ENCODE data around the gene ZFP64. TPM values are rescaled to one million over a fixed set of nuclear protein-coding genes. Genes with fewer than 3 reads are reported as not detected.
"Not testable (repeated sequence)": the region's sequence is repeated elsewhere in the genome, so short reads cannot be mapped to it uniquely, and the experiment has no call there.

Gene ZFP64
- total RNA-seq, 2 donors from 2014 or later: 6.3 to 10.4 TPM

DNA sequence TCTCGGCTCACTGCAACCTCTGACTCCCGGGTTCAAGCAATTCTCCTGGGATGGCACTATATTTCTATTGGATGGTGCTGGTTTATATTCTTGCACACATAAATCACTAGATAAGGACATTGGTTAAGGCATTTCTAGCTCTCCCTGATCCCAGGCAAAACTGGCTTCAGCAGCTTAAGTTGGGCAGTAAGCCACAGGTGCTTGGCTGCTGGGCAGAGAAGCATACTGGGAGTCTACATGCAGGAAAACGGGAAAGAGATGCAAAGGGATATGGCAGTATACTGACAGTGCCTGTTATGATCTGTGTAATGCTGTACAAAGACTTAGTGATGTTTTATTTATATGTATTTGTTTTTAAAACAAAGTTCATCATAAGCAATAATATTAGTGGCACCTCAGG is 33.3 kb upstream of the ZFP64 start:
- H3K9me3 ChIP-seq: peaks cover 0 to 8% (median 0%) of the 10 kb centered on the region in 3 donors
- no peaks in the 10 kb centered on the region for H3K36me3 ChIP-seq (replicated peaks in 1 of 2; ENCODE audit: insufficient read depth in 1 of 2, low read depth in 2 of 2)
- WGBS, 2 donors: 27 to 35% methylated on average over 3 of the region's 3 CpGs
- H3K27me3 ChIP-seq: no peaks in the 10 kb centered on the region
- DNase-seq: no peak
- H3K4me3 ChIP-seq: no peak overlapping the region
- H3K27ac ChIP-seq: no peak overlapping the region
- no peaks in the 10 kb centered on the region for H3K4me1 ChIP-seq
- ATAC-seq: no peak
- intact Hi-C loops (cut with DNase I): no loop called here
- TF ChIP-seq, protein P1, sequence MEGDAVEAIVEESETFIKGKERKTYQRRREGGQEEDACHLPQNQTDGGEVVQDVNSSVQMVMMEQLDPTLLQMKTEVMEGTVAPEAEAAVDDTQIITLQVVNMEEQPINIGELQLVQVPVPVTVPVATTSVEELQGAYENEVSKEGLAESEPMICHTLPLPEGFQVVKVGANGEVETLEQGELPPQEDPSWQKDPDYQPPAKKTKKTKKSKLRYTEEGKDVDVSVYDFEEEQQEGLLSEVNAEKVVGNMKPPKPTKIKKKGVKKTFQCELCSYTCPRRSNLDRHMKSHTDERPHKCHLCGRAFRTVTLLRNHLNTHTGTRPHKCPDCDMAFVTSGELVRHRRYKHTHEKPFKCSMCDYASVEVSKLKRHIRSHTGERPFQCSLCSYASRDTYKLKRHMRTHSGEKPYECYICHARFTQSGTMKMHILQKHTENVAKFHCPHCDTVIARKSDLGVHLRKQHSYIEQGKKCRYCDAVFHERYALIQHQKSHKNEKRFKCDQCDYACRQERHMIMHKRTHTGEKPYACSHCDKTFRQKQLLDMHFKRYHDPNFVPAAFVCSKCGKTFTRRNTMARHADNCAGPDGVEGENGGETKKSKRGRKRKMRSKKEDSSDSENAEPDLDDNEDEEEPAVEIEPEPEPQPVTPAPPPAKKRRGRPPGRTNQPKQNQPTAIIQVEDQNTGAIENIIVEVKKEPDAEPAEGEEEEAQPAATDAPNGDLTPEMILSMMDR (IDR thresholded peaks at IDR 0.05): no peak
- no peak for TF ChIP-seq POLR2A (IDR thresholded peaks at IDR 0.05)

GRCh38 chr20:52221362-52221761 is 29.8 kb upstream of the ZFP64 start:
- intact Hi-C loops (cut with DNase I); H3K4me3 ChIP-seq: not testable (repeated sequence)
- 78 to 98% methylated on average over 4 of the region's 4 CpGs for WGBS, 2 donors

DNA sequence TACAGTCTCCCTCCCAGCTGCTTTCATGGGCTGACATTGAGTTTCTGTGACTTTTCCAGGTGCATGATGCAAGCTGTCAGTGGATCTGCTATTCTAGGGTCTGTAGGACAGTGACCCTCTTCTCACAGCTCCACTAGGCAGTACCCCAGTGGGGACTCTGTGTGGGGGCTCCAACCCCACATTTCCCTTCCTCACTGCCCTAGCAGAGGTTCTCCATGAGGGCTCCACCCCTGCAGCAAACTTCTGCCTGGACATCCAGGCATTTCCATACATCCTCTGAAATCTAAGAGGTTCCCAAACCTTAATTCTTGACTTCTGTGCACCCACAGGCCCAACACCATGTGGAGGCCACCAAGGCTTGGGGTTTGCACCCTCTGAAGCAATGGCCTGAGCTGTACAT is 29.3 kb upstream of the ZFP64 start:
- H3K4me1 ChIP-seq; ATAC-seq; H3K36me3 ChIP-seq (replicated peaks in 1 of 2; ENCODE audit: insufficient read depth in 1 of 2, low read depth in 2 of 2); intact Hi-C loops (cut with DNase I); DNase-seq; H3K27me3 ChIP-seq; H3K9me3 ChIP-seq; H3K4me3 ChIP-seq; H3K27ac ChIP-seq: not testable (repeated sequence)

More at GRCh38 chr20:52221362-52221761, 29.8 kb upstream of the ZFP64 start:
- H3K4me1 ChIP-seq; H3K9me3 ChIP-seq; H3K27ac ChIP-seq; H3K36me3 ChIP-seq (replicated peaks in 1 of 2; ENCODE audit: insufficient read depth in 1 of 2, low read depth in 2 of 2); H3K27me3 ChIP-seq; ATAC-seq; DNase-seq: not testable (repeated sequence)

DNA sequence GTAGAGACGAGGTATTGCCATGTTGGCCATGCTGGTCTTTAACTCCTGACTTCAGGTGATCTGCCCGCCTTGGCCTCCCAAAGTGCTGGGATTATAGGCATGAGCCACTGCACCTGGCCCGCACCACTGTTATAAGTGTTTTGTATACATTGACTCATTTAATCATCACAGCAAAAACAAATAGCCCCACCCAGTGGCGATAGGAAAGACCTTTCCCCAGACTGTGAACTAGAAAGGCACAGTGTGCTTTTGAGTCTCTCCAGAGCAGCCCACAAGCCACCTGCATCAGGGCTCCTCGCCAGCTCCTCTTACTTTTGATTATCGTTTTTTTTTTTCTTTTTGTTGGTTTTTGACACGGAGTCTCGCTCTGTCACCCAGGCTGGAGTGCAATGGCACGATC is 27.9 kb upstream of the ZFP64 start:
- WGBS, 2 donors: 63 to 70% methylated on average over 9 of the region's 9 CpGs
- ATAC-seq: no peak
- DNase-seq: no peak
- TF ChIP-seq, protein P1 (IDR thresholded peaks at IDR 0.05): no peak
- no peak for TF ChIP-seq POLR2A (IDR thresholded peaks at IDR 0.05)
- Histone ChIP-seq H3K27ac (no peak overlapping the region), H3K4me3 (no peak overlapping the region), H3K36me3 (replicated peaks in 1 of 2; ENCODE audit: insufficient read depth in 1 of 2, low read depth in 2 of 2) (no peaks in the 10 kb centered on the region), H3K9me3 (peaks cover 0 to 8% (median 0%) of the 10 kb centered on the region in 3 donors), H3K27me3 (no peaks in the 10 kb centered on the region), H3K4me1 (no peaks in the 10 kb centered on the region)
- intact Hi-C loops (cut with DNase I): no loop called here

DNA sequence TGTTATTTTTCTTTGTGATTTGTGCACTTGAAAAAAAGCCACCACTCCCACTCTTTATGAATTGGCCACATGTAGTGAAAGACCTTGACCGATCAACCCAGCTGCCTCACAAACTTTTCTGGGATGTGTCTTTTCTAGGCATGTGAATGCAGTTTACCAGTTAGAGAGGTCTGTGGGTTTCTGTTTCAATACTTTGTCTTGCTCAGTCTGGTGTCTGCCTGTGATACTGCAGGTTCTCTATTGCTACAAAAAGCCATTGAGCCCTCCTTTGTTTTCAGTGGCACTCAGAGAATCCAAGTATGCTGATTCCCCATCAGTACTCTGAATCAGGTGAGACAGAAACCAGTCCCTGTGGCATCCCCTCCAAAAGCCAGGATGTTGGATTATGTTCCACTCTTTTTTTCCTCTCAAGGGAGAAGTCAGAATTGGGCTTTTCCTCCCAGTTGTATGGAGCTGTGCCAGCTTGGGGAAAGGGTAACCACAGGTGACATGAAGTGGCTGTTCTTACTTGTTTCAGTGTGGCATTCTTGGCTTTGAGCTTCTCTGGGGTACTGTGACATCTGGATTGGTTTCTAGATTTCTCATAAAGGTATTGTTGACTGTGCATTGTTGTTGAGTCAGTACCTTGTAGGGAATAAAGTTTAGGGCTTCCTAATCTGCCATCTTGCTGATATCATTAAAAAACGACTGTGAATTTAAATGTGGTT is 26.3 kb upstream of the ZFP64 start:
- intact Hi-C loops (cut with DNase I): no loop called here
- TF ChIP-seq POLR2A (IDR thresholded peaks at IDR 0.05): no peak
- TF ChIP-seq, protein P1 (IDR thresholded peaks at IDR 0.05): no peak
- H3K9me3 ChIP-seq: peaks cover 0 to 14% (median 0%) of the 10 kb centered on the region in 3 donors
- H3K4me3 ChIP-seq: no peak overlapping the region
- no peaks in the 10 kb centered on the region for H3K4me1 ChIP-seq
- DNase-seq (no peak), ATAC-seq (no peak)
- no peak overlapping the region for H3K27ac ChIP-seq
- H3K27me3 ChIP-seq: no peaks in the 10 kb centered on the region
- WGBS, 2 donors: 58 to 60% methylated on average over 2 of the region's 2 CpGs
- no peaks in the 10 kb centered on the region for H3K36me3 ChIP-seq (replicated peaks in 1 of 2; ENCODE audit: insufficient read depth in 1 of 2, low read depth in 2 of 2)

GRCh38 chr20:52213995-52214394 is 22.4 kb upstream of the ZFP64 start:
- H3K36me3 ChIP-seq (replicated peaks in 1 of 2; ENCODE audit: insufficient read depth in 1 of 2, low read depth in 2 of 2): no peaks in the 10 kb centered on the region
- H3K4me3 ChIP-seq: no peak overlapping the region
- WGBS, 2 donors: 55 to 84% methylated on average over 4 of the region's 4 CpGs
- H3K27ac ChIP-seq: no peak overlapping the region
- intact Hi-C loops (cut with DNase I): no loop called here
- no peak for ATAC-seq
- TF ChIP-seq POLR2A (IDR thresholded peaks at IDR 0.05): no peak
- TF ChIP-seq, protein P1 (IDR thresholded peaks at IDR 0.05): no peak
- H3K27me3 ChIP-seq: no peaks in the 10 kb centered on the region
- H3K9me3 ChIP-seq: peaks cover 0 to 5% (median 0%) of the 10 kb centered on the region in 3 donors
- no peaks in the 10 kb centered on the region for H3K4me1 ChIP-seq
- DNase-seq: no peak

Data from body of pancreas (tissue), 4 donors.